Measurements from ENCODE around the gene TTLL3. TPM values are rescaled to one million over a fixed set of nuclear protein-coding genes. Genes with fewer than 3 reads are reported as not detected.

The TTLL3 gene
- polyA plus RNA-seq, 1 donor from 2014 or later: 47.6 TPM

- Histone ChIP-seq H4K20me1 (ENCODE audit: insufficient read depth) (no peaks in the 10 kb centered on the region), H3K27me3 (ENCODE audit: insufficient read depth, low read depth, low read length) (no peaks in the 10 kb centered on the region), H3K4me2 (ENCODE audit: low read length) (no peak overlapping the region), H3K9ac (ENCODE audit: low read length) (no peak overlapping the region), H2AFZ (ENCODE audit: low read depth, low read length) (no peak overlapping the region), H3K79me2 (replicated peaks; ENCODE audit: insufficient read depth, low read length) (no peaks in the 10 kb centered on the region), H3K36me3 (ENCODE audit: insufficient read depth, low read length) (no peaks in the 10 kb centered on the region), H3K27ac (ENCODE audit: low read length) (no peak overlapping the region), H3K4me3 (ENCODE audit: low read length) (no peak overlapping the region), H3K9me3 (ENCODE audit: low read length) (no peaks in the 10 kb centered on the region), H3K9me2 (ENCODE audit: insufficient read depth, low read length) (no peaks in the 10 kb centered on the region), H3F3A (ENCODE audit: insufficient read depth, low read length, poor library complexity, severe bottlenecking) (no peaks in the 10 kb centered on the region)
- TF ChIP-seq SMC3 (conservative IDR thresholded peaks at IDR 0.05; ENCODE audit: poor library complexity) (no peak), RAD21 (conservative IDR thresholded peaks at IDR 0.05) (no peak), MXI1 (conservative IDR thresholded peaks at IDR 0.05; ENCODE audit: poor library complexity, severe bottlenecking) (no peak), POLR2AphosphoS5 (IDR thresholded peaks at IDR 0.05) (no peak), REST (IDR thresholded peaks at IDR 0.05; ENCODE audit: borderline replicate concordance) (no peak), CTCF (IDR thresholded peaks at IDR 0.05; ENCODE audit: poor library complexity, severe bottlenecking) (no peak), EP300 (conservative IDR thresholded peaks at IDR 0.05; ENCODE audit: poor library complexity, severe bottlenecking) (no peak)
Measured at GRCh38 chr3:9768141-9768775, 41.8 kb upstream of the TTLL3 start.

GRCh38 chr3:9769012-9769411 is 41.0 kb upstream of the TTLL3 start:
- Histone ChIP-seq H3K27me3 (ENCODE audit: insufficient read depth, low read depth, low read length) (no peaks in the 10 kb centered on the region), H3K9me2 (ENCODE audit: insufficient read depth, low read length) (no peaks in the 10 kb centered on the region), H3K27ac (ENCODE audit: low read length) (no peak overlapping the region), H3K4me2 (ENCODE audit: low read length) (no peak overlapping the region), H2AFZ (ENCODE audit: low read depth, low read length) (no peak overlapping the region), H3K9ac (ENCODE audit: low read length) (peak overlapping the region; percentile 53), H4K20me1 (ENCODE audit: insufficient read depth) (no peaks in the 10 kb centered on the region), H3F3A (ENCODE audit: insufficient read depth, low read length, poor library complexity, severe bottlenecking) (no peaks in the 10 kb centered on the region), H3K9me3 (ENCODE audit: low read length) (no peaks in the 10 kb centered on the region), H3K36me3 (ENCODE audit: insufficient read depth, low read length) (no peaks in the 10 kb centered on the region), H3K79me2 (replicated peaks; ENCODE audit: insufficient read depth, low read length) (no peaks in the 10 kb centered on the region), H3K4me3 (ENCODE audit: low read length) (peak overlapping the region; percentile 61)
- no peak for TF ChIP-seq MXI1 (conservative IDR thresholded peaks at IDR 0.05; ENCODE audit: poor library complexity, severe bottlenecking)
- TF ChIP-seq EP300 (conservative IDR thresholded peaks at IDR 0.05; ENCODE audit: poor library complexity, severe bottlenecking): no peak
- no peak for TF ChIP-seq RAD21 (conservative IDR thresholded peaks at IDR 0.05)
- TF ChIP-seq CTCF (IDR thresholded peaks at IDR 0.05; ENCODE audit: poor library complexity, severe bottlenecking): no peak
- no peak for TF ChIP-seq SMC3 (conservative IDR thresholded peaks at IDR 0.05; ENCODE audit: poor library complexity)
- no peak for TF ChIP-seq REST (IDR thresholded peaks at IDR 0.05; ENCODE audit: borderline replicate concordance)
- no peak for TF ChIP-seq EZH2 (IDR thresholded peaks at IDR 0.05; ENCODE audit: borderline replicate concordance, insufficient read depth, low read length, poor library complexity, severe bottlenecking)
- no peak for TF ChIP-seq POLR2AphosphoS5 (IDR thresholded peaks at IDR 0.05)
- TF ChIP-seq TAF1 (IDR thresholded peaks at IDR 0.05; ENCODE audit: low read depth): no peak
